ENCODE measurements around the gene PNMA3.
"Not testable (repeated sequence)": the region's sequence is repeated elsewhere in the genome, so short reads cannot be mapped to it uniquely, and the experiment has no call there.

GRCh38 chrX:153017174-153017573, 39.1 kb upstream of the PNMA3 start:
- TF ChIP-seq YY1 (IDR thresholded peaks at IDR 0.05; ENCODE audit: insufficient read depth, insufficient read length); SUZ12 (IDR thresholded peaks at IDR 0.05; ENCODE audit: extremely low read depth, insufficient read depth, insufficient read length): not testable (repeated sequence)

Measured in NT2/D1 (cell line).